ENCODE measurements around the gene TRPV4.

Gene TRPV4

GRCh38 chr12:109739747-109740693 lies 93.2 kb downstream of the TRPV4 start:
- no peak for DNase-seq (ENCODE audit: low spot score)

GRCh38 chr12:109738878-109739665 lies 94.1 kb downstream of the TRPV4 start:
- peak; percentile 68 for DNase-seq (ENCODE audit: low spot score)

- DNase-seq (ENCODE audit: low spot score): no peak
These were observed 95.0 kb downstream of the TRPV4 start for GRCh38 chr12:109738209-109738608.

DNA sequence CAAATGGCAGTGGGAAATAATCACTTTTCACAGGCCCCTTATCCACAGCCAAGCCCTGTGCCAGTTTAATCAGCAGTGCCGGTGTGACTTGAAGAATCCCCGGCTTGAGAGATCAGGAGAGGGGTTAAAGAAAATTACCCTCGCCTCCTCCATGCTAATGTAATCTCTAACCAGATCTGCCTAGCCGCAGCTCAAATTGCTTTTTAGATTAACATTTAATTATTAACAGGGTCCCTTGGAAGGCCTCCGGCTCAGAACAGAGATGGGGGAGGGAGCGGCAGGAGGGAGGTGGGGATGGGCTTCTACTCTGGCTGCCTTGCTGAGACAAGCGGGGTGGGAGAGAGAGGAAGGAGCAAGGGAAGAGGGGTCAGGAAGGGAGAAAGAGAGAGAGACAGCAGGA lies 95.6 kb downstream of the TRPV4 start:
- no peak for DNase-seq (ENCODE audit: low spot score)

GRCh38 chr12:109737126-109737525 lies 96.1 kb downstream of the TRPV4 start:
- DNase-seq (ENCODE audit: low spot score): no peak

DNA sequence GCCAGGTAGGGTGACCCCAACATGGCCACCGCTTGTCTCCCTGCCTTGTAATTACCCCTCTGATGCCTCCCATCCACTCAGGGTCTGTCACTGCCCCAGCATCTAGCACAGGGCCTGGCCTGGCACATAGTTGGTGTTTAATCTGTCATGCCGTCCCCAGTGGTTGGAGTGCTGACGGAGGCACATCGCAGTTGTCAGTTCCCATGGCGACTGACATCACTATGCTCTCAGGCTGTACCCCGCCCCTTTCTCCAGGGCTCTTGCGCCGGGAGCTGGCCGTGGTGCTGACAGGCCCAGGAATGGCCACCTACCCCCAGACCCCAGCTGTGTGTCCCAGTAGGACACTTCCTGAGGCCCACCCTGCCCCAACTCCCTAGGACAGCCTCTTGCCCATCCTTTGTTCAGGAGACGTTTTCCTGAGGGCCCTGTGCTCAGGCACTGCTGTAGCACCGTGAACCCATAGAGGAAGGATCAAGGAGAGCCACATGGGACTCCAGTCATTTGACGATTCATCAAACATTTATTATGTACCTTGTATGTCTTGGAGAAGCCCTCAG lies 96.6 kb downstream of the TRPV4 start:
- DNase-seq (ENCODE audit: low spot score): peak; percentile 77

GRCh38 chr12:109735825-109736551 lies 97.2 kb downstream of the TRPV4 start:
- no peak for DNase-seq (ENCODE audit: low spot score)

DNA sequence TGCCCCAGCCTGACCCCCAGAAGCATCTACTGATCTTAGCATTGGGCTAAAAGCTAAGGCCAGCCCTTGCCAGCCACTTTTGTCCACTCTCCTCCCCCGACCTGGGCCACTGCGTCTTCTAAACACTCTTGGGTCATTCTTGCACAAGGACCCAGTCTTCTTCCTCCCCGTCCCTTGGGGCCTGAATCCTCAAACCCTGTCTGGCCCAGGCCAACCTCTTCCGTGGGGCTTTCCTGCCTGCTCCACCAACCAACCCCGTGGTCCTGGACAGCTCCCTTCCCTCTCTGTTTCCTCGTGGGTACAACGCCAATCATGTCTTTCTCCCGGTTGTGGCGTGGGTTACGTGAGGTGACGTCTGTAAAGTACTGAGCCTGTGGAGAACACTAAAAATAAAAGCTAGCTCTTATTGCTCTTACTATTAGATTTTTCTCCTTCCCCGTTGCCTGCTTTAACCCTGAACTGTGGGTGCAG lies 98.1 kb downstream of the TRPV4 start:
- DNase-seq (ENCODE audit: low spot score): no peak

DNA sequence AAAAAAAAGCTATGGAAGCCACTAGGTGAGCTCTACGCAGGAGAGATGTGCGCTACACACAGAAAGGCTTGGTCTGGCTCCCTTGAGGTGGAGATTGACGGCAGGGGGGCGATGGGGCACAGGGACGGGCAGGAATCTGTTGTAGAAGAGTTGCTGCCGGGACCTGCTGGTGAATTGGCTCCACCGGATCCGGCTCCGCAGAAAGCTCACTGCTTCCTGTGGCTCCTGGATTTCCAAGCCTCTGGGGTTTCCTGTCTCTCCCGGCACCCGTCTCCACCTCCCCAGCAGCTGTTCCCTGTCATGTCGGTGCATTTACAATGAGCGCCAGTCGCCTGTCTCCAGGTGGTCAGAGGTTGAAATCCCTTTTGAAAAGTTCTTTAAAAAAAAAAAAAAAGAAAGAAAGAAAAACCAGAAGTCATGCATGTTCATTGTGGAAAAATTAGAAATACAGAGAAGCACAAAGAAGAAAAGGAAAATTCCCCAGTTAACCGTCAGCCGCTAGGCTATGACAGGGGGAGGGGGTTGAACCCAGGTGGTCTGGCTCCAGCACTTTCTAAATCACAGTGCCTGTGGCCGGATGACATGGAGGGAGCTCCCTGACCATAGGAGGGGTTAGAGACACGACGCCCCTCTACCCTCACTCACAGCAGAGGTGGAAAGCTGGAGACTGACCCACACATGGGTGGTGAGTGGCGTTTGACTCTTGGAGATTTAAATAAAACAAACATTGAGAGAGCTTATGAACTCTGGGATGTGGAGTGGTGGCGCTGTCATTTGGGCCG lies 98.8 kb downstream of the TRPV4 start:
- no peak for DNase-seq (ENCODE audit: low spot score)
